Epithelial cell of alveolus of lung (primary cell): ENCODE data around the gene TRIM50. TPM values are rescaled to one million over a fixed set of nuclear protein-coding genes. Genes with fewer than 3 reads are reported as not detected.

Experiments used
- total RNA-seq: library from RNA; depleted of rRNA; stranded (reverse); fragments of >200 nt; gene quantifications from 2 replicates; pipeline ENCODE4 v1.2.1, GENCODE V29; 2015

TRIM50 gene
- not detected in 2 replicates for total RNA-seq

DNA sequence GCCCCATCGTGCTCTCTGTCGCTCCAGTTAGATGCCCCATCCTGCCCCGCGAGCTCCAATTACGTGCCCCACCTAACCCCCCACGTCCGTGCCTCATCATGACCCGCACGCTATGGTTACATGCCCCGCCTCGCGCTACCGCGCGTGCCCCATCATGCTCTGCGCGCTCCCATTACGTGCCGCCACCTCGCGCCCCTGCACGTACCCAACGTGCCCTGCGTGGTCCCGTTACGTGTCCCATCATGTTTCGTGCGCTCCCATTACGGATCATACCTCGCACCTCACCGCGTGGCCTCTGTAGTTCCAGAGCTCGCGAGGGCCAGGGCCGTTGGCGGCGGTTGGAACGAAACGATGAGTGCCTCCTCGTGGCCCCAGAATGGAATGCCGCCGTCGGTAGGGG is at the start of gene TRIM50, which contains the start of gene FKBP6:
Gene TRIM50, minus strand, starts transcription at position 161 of the 400 bp plus-strand sequence. CDS start 3,295 bp downstream, outside the sequence.
Gene FKBP6, plus strand, starts transcription at position 240 of the 400 bp plus-strand sequence. CDS start 268 bp downstream, outside the sequence.

DNA sequence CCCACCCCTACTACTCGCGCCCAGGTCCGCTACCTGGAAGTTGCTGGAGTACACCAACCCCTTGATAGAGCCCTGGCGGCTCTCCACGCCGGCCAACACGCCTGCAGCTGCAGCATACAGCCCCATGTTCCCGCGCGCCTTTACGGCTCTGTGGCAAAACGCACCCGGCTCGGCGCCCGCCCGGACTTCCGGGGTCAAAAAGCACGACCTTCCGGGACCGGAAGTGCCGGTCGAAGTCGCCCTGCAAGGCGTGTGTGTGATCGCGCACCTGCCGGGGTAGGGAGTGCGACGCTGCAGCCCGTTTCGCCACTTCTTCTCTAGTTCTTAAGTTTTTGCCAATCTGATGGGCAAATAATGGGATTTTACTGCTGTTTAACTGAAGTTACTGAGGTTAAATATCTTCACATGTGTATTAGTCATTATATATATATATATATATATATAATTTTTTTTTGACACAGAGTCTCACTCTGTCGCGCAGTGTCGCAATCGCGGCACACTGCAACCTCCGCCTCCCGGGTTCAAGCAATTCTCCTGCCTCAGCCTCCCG is 19.1 kb downstream of the TRIM50 start, which contains the start of gene NSUN5:
Gene NSUN5, minus strand, starts transcription at position 162 of the 550 bp plus-strand sequence. Its CDS starts 36 bp downstream, at position 126.

Other genes with a start within 250 kb of the TRIM50 start
- not detected in 2 replicates for gene SPDYE9, start 242.0 kb downstream of the TRIM50 start, total RNA-seq
- gene NSUN5, start 19.3 kb downstream of the TRIM50 start, total RNA-seq = 15.1 and 25.7 TPM in 2 replicates
- gene FKBP6, start 79 bp upstream of the TRIM50 start, total RNA-seq = not detected in 2 replicates
- gene FZD9, start 105.7 kb upstream of the TRIM50 start, total RNA-seq = 0.91 and 3.0 TPM in 2 replicates
- gene BAZ1B, start 194.2 kb upstream of the TRIM50 start, total RNA-seq = 39.4 and 42.8 TPM in 2 replicates
- 42.0 and 45.7 TPM in 2 replicates for gene BCL7B, start 229.6 kb upstream of the TRIM50 start, total RNA-seq